Central memory CD8-positive, alpha-beta T cell (primary cell): ENCODE results near the gene PNCK.

Experiments
- ATAC-seq: fragments of 150-1000 bp; cut with Tn5 transposase; replicated peaks from 2 replicates; pipeline ENCODE4 v1.10.0; 2022; ENCODE audit warnings: mild to moderate bottlenecking, moderate FRiP score, moderate number of reproducible peaks; ENCODE audit not compliant: poor library complexity, severe bottlenecking; ENCODE audit errors: extremely low read depth
- DNase-seq, 2 donors: peaks; one replicate each; pipeline ENCODE4 v3.0.0; 2021; ENCODE audit warnings: low spot score in 2 of 2
- H3K27ac Mint-ChIP-seq: one replicate; pipeline ENCODE4 v1.8.0; 2022; ENCODE audit warnings: low read depth, mild to moderate bottlenecking, moderate library complexity, mixed read lengths
- H3K27me3 Mint-ChIP-seq: one replicate; pipeline ENCODE4 v1.8.0; 2022; ENCODE audit warnings: mixed read lengths
- H3K36me3 Mint-ChIP-seq: one replicate; pipeline ENCODE4 v1.8.0; 2022; ENCODE audit warnings: mild to moderate bottlenecking, moderate library complexity, mixed read lengths; ENCODE audit not compliant: insufficient read depth
- H3K4me1 Mint-ChIP-seq: one replicate; pipeline ENCODE4 v1.8.0; 2022; ENCODE audit warnings: mixed read lengths
- H3K4me3 Mint-ChIP-seq: one replicate; pipeline ENCODE4 v1.8.0; 2022; ENCODE audit warnings: mild to moderate bottlenecking, moderate library complexity, mixed read lengths
- H3K9me3 Mint-ChIP-seq: one replicate; pipeline ENCODE4 v1.8.0; 2022; ENCODE audit warnings: mixed read lengths

Gene PNCK

GRCh38 chrX:153637121-153638040 lies 36.2 kb downstream of the PNCK start:
- H3K4me1 Mint-ChIP-seq: no peaks in the 10 kb centered on the region
- H3K27ac Mint-ChIP-seq: no peak overlapping the region
- no peaks in the 10 kb centered on the region for H3K36me3 Mint-ChIP-seq
- H3K9me3 Mint-ChIP-seq: no peaks in the 10 kb centered on the region
- no peak overlapping the region for H3K4me3 Mint-ChIP-seq
- H3K27me3 Mint-ChIP-seq: peaks cover 15% of the 10 kb centered on the region
- ATAC-seq (no peak), DNase-seq (no peak)

GRCh38 chrX:153636716-153637115 lies 36.9 kb downstream of the PNCK start:
- H3K9me3 Mint-ChIP-seq: no peaks in the 10 kb centered on the region
- no peaks in the 10 kb centered on the region for H3K36me3 Mint-ChIP-seq
- DNase-seq (no peak), ATAC-seq (no peak)
- H3K4me1 Mint-ChIP-seq: no peaks in the 10 kb centered on the region
- peaks cover 12% of the 10 kb centered on the region for H3K27me3 Mint-ChIP-seq
- no peak overlapping the region for H3K4me3 Mint-ChIP-seq
- H3K27ac Mint-ChIP-seq: no peak overlapping the region

GRCh38 chrX:153635788-153636668 lies 37.6 kb downstream of the PNCK start:
- no peak for ATAC-seq
- Mint-ChIP-seq H3K36me3 (no peaks in the 10 kb centered on the region), H3K9me3 (no peaks in the 10 kb centered on the region), H3K27me3 (peaks cover 5% of the 10 kb centered on the region), H3K27ac (no peak overlapping the region), H3K4me1 (no peaks in the 10 kb centered on the region), H3K4me3 (no peak overlapping the region)
- no peak for DNase-seq

- no peaks in the 10 kb centered on the region for H3K9me3 Mint-ChIP-seq
Observed at GRCh38 chrX:153635388-153635787, 38.2 kb downstream of the PNCK start.

GRCh38 chrX:153634832-153635231 lies 38.8 kb downstream of the PNCK start:
- H3K9me3 Mint-ChIP-seq: no peaks in the 10 kb centered on the region
- no peaks in the 10 kb centered on the region for H3K4me1 Mint-ChIP-seq
- DNase-seq: no peak
- no peaks in the 10 kb centered on the region for H3K27me3 Mint-ChIP-seq
- no peak overlapping the region for H3K27ac Mint-ChIP-seq
- H3K4me3 Mint-ChIP-seq: no peak overlapping the region
- ATAC-seq: no peak
- H3K36me3 Mint-ChIP-seq: no peaks in the 10 kb centered on the region

More at GRCh38 chrX:153635388-153635787, 38.2 kb downstream of the PNCK start:
- no peak for DNase-seq
- Mint-ChIP-seq H3K27ac (no peak overlapping the region), H3K4me3 (no peak overlapping the region), H3K36me3 (no peaks in the 10 kb centered on the region), H3K27me3 (no peaks in the 10 kb centered on the region), H3K4me1 (no peaks in the 10 kb centered on the region)
- ATAC-seq: no peak

- no peaks in the 10 kb centered on the region for H3K36me3 Mint-ChIP-seq
- no peaks in the 10 kb centered on the region for H3K27me3 Mint-ChIP-seq
- H3K27ac Mint-ChIP-seq: no peak overlapping the region
- no peak overlapping the region for H3K4me3 Mint-ChIP-seq
- no peaks in the 10 kb centered on the region for H3K4me1 Mint-ChIP-seq
- H3K9me3 Mint-ChIP-seq: no peaks in the 10 kb centered on the region
- no peak for ATAC-seq
- DNase-seq: no peak
Observed at GRCh38 chrX:153634236-153634635, 39.4 kb downstream of the PNCK start.

- H3K27ac Mint-ChIP-seq: no peak overlapping the region
- DNase-seq (no peak), ATAC-seq (no peak)
- H3K4me1 Mint-ChIP-seq: no peaks in the 10 kb centered on the region
- H3K36me3 Mint-ChIP-seq: no peaks in the 10 kb centered on the region
- no peak overlapping the region for H3K4me3 Mint-ChIP-seq
- H3K27me3 Mint-ChIP-seq: no peaks in the 10 kb centered on the region
- no peaks in the 10 kb centered on the region for H3K9me3 Mint-ChIP-seq
Observed at GRCh38 chrX:153633607-153634180, 39.9 kb downstream of the PNCK start.

- H3K27ac Mint-ChIP-seq: no peak overlapping the region
- ATAC-seq: no peak
- no peak for DNase-seq
- no peaks in the 10 kb centered on the region for H3K36me3 Mint-ChIP-seq
- H3K27me3 Mint-ChIP-seq: no peaks in the 10 kb centered on the region
- H3K4me3 Mint-ChIP-seq: no peak overlapping the region
- no peaks in the 10 kb centered on the region for H3K9me3 Mint-ChIP-seq
- H3K4me1 Mint-ChIP-seq: no peaks in the 10 kb centered on the region
Observed at GRCh38 chrX:153633048-153633447, 40.6 kb downstream of the PNCK start.

GRCh38 chrX:153632595-153632946 lies 41.0 kb downstream of the PNCK start:
- Mint-ChIP-seq H3K27me3 (no peaks in the 10 kb centered on the region), H3K4me3 (no peak overlapping the region), H3K27ac (no peak overlapping the region), H3K4me1 (no peaks in the 10 kb centered on the region), H3K9me3 (no peaks in the 10 kb centered on the region), H3K36me3 (no peaks in the 10 kb centered on the region)
- ATAC-seq (no peak), DNase-seq (no peak)

GRCh38 chrX:153631907-153632594 lies 41.6 kb downstream of the PNCK start:
- Mint-ChIP-seq H3K27ac (no peak overlapping the region), H3K9me3 (no peaks in the 10 kb centered on the region), H3K36me3 (no peaks in the 10 kb centered on the region), H3K4me3 (no peak overlapping the region), H3K27me3 (no peaks in the 10 kb centered on the region), H3K4me1 (no peaks in the 10 kb centered on the region)
- DNase-seq (no peak), ATAC-seq (no peak)

GRCh38 chrX:153631346-153631745 lies 42.3 kb downstream of the PNCK start:
- Mint-ChIP-seq H3K27ac (no peak overlapping the region), H3K36me3 (no peaks in the 10 kb centered on the region), H3K27me3 (no peaks in the 10 kb centered on the region), H3K4me3 (no peak overlapping the region), H3K9me3 (no peaks in the 10 kb centered on the region), H3K4me1 (no peaks in the 10 kb centered on the region)
- DNase-seq (no peak), ATAC-seq (no peak)

GRCh38 chrX:153628665-153629064 lies 44.9 kb downstream of the PNCK start:
- Mint-ChIP-seq H3K9me3 (no peaks in the 10 kb centered on the region), H3K36me3 (no peaks in the 10 kb centered on the region), H3K27ac (no peak overlapping the region), H3K4me1 (no peaks in the 10 kb centered on the region), H3K27me3 (no peaks in the 10 kb centered on the region), H3K4me3 (no peak overlapping the region)
- DNase-seq (no peak), ATAC-seq (no peak)
